ENCODE data around the gene POU2F2. TPM values are rescaled to one million over a fixed set of nuclear protein-coding genes. Genes with fewer than 3 reads are reported as not detected.

Gene POU2F2
- total and polyA plus RNA-seq, 9 of the 15 experiments (the other 6 are each of a cell fraction or from before 2014, with no cell fraction given) = 0.03 to 0.68 (median 0.14) TPM

DNA sequence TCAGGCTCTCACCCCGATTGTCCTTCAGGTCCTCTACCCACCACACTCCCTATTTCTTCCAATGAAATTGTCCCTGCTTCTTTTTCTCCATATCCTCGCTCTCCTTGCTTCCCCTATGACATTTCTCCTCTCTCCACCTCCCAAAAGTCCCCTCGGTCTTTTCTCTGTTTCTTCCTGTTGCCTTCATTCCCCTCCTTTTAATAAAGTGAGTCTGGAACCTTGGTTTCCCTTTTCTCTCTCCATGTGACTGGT, 57.0 kb downstream of the POU2F2 start (continued):
- TF ChIP-seq, protein P1, sequence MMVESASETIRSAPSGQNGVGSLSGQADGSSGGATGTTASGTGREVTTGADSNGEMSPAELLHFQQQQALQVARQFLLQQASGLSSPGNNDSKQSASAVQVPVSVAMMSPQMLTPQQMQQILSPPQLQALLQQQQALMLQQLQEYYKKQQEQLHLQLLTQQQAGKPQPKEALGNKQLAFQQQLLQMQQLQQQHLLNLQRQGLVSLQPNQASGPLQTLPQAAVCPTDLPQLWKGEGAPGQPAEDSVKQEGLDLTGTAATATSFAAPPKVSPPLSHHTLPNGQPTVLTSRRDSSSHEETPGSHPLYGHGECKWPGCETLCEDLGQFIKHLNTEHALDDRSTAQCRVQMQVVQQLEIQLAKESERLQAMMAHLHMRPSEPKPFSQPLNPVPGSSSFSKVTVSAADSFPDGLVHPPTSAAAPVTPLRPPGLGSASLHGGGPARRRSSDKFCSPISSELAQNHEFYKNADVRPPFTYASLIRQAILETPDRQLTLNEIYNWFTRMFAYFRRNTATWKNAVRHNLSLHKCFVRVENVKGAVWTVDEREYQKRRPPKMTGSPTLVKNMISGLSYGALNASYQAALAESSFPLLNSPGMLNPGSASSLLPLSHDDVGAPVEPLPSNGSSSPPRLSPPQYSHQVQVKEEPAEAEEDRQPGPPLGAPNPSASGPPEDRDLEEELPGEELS (CRISPR knock-in tag; IDR thresholded peaks at IDR 0.05; ENCODE audit: borderline replicate concordance) = 0 out of 2 replicates have a peak, but pooled peaks have one; percentile 63
- 0 out of 2 replicates have a peak, but pooled peaks have one; percentile 58 for TF ChIP-seq HDAC8 (tag; IDR thresholded peaks at IDR 0.05)
- no peak for TF ChIP-seq ZNF444 (CRISPR knock-in tag; IDR thresholded peaks at IDR 0.05)
- 0 out of 2 replicates have a peak, but pooled peaks have one; percentile 9 for TF ChIP-seq ESRRA (IDR thresholded peaks at IDR 0.05; ENCODE audit: borderline replicate concordance, low read depth)
- 0 out of 2 replicates have a peak, but pooled peaks have one; percentile 22 for TF ChIP-seq RAD51 (IDR thresholded peaks at IDR 0.05; ENCODE audit: borderline replicate concordance, low read depth)
- peak; percentile 69 for TF ChIP-seq MGA (IDR thresholded peaks at IDR 0.05)
- TF ChIP-seq LEF1 (IDR thresholded peaks at IDR 0.05) = 0 out of 2 replicates have a peak, but pooled peaks have one; percentile 21
- TF ChIP-seq AFF1 (IDR thresholded peaks at IDR 0.05; ENCODE audit: low read depth in 1 of 2, partially characterized antibody in 2 of 2) = peak; percentile 66 to 68

Data from K562 (cell line).